ENCODE results near the gene IFI27. TPM values are rescaled to one million over a fixed set of nuclear protein-coding genes. Genes with fewer than 3 reads are reported as not detected.

IFI27 gene
- total and polyA plus RNA-seq, 2 of the 8 experiments (the other 6 are each of a cell fraction or from before 2014, with no cell fraction given), result 0.76 to 2.2 TPM

- H3K4me2 ChIP-seq (ENCODE audit: insufficient read depth in 1 of 2, low read depth in 2 of 2, low read length in 2 of 2), result peak overlapping the region in 1 of 2 experiments; percentile 19; a peak in 1 of 4 replicates
- H3K23ac ChIP-seq (ENCODE audit: insufficient read length), result no peak overlapping the region
- H4K20me1 ChIP-seq (replicated peaks in 1 of 2; ENCODE audit: control insufficient read depth in 1 of 2, insufficient read depth in 2 of 2, low read length in 2 of 2), result no peaks in the 10 kb centered on the region
- no peaks in the 10 kb centered on the region for H3K9me3 ChIP-seq (ENCODE audit: insufficient read depth in 2 of 2, low read depth in 1 of 2, low read length in 1 of 2)
- DNase-seq (ENCODE audit: low read depth in 1 of 2, low spot score in 2 of 2), result peak in 1 of 2 experiments; percentile 62
- H2BK20ac ChIP-seq (ENCODE audit: low read length), result peak overlapping the region; percentile 55; the same call in 1 of the 2 replicates
- peak overlapping the region; percentile 10; the same call in 1 of the 2 replicates for H3K18ac ChIP-seq (ENCODE audit: extremely low read depth, low read length)
- H4K5ac ChIP-seq (ENCODE audit: insufficient read length, low read depth, low read length), result peak overlapping the region; percentile 56
- 0 out of 2 replicates have a peak overlapping the region, but pooled peaks have one; percentile 94 for H2BK12ac ChIP-seq (ENCODE audit: low read depth, low read length)
- no peak overlapping the region for H3K14ac ChIP-seq (ENCODE audit: insufficient read length)
- no peak overlapping the region for H2BK120ac ChIP-seq (replicated peaks; ENCODE audit: low read depth, low read length)
- H2BK5ac ChIP-seq (ENCODE audit: low read depth, low read length), result peak overlapping the region; percentile 93
- H4K8ac ChIP-seq (ENCODE audit: extremely low read depth, insufficient read depth, low read length), result no peak overlapping the region
- ChIA-PET CTCF (ENCODE audit: partially characterized antibody) (interaction anchor here (1.0 to 9.2 kb wide), 4 partner anchors 8 to 89 kb away, joined by 3 to 148 read pairs (median 12); no protein-coding TSS in a partner anchor), POLR2A (ENCODE audit: partially characterized antibody) (interaction anchor here (1.2 kb wide), 2 partner anchors 16 to 30 kb away, joined by 3 to 4 read pairs; partner anchors contain the start of gene IFI27L2)
- H3K36me3 ChIP-seq (ENCODE audit: control insufficient read depth in 2 of 4, insufficient read depth in 4 of 4, low read length in 3 of 4), result no peaks in the 10 kb centered on the region
- no peak overlapping the region for H3K4me3 ChIP-seq (ENCODE audit: extremely low read depth in 1 of 4, insufficient read depth in 2 of 4, low read depth in 3 of 4, low read length in 4 of 4)
- peak overlapping the region; percentile 98 for H2AFZ ChIP-seq (ENCODE audit: low read length)
- H3K27me3 ChIP-seq (replicated peaks in 1 of 4; ENCODE audit: control insufficient read depth in 3 of 4, extremely low read depth in 1 of 4, insufficient read depth in 3 of 4, low read length in 3 of 4), result no peaks in the 10 kb centered on the region
- FAIRE-seq, result no peak
- no peaks in the 10 kb centered on the region for H3K23me2 ChIP-seq (ENCODE audit: low read depth, low read length)
- peak overlapping the region in 1 of 4 experiments; percentile 1; a peak in 1 of 7 replicates for H3K9ac ChIP-seq (replicated peaks in 1 of 4; ENCODE audit: extremely low read depth in 1 of 4, low read depth in 3 of 4, low read length in 3 of 4)
- H3K4me1 ChIP-seq (replicated peaks in 1 of 4; ENCODE audit: control insufficient read depth in 3 of 4, insufficient read depth in 4 of 4, low read length in 3 of 4), result peaks cover 1 to 8% (median 5%) of the 10 kb centered on the region in 4 experiments; a peak in 4 of 7 replicates
- no peaks in the 10 kb centered on the region for H3K79me1 ChIP-seq (ENCODE audit: low read depth, low read length)
- WGBS, 2 experiments (ENCODE audit: extremely low coverage in 1 of 2, insufficient coverage in 1 of 2, insufficient read length in 1 of 2, insufficient replicate concordance in 2 of 2, low coverage in 1 of 2, low lambda C conversion rate in 2 of 2, missing lambda C conversion rate in 1 of 2), result 73% methylated on average over 1 of the region's 1 CpG; no CpG with 5 or more reads in 1 of the 2 experiments
- H3K27ac ChIP-seq (ENCODE audit: low read depth, low read length), result peak overlapping the region; percentile 32; the same call in 1 of the 2 replicates
- H2AK5ac ChIP-seq (ENCODE audit: low read depth, low read length), result no peak overlapping the region
- no peak overlapping the region for H4K91ac ChIP-seq (replicated peaks; ENCODE audit: insufficient read length, low read length)
- H3K4ac ChIP-seq (replicated peaks; ENCODE audit: insufficient read length, low read depth, low read length), result no peak overlapping the region
- H3K79me2 ChIP-seq (ENCODE audit: control insufficient read depth in 1 of 2, insufficient read depth in 2 of 2, low read length in 2 of 2), result no peaks in the 10 kb centered on the region
- 0 out of 2 replicates have a peak overlapping the region, but pooled peaks have one; percentile 81 for H2BK15ac ChIP-seq (ENCODE audit: low read length)
- no peak overlapping the region for H3K56ac ChIP-seq (replicated peaks; ENCODE audit: insufficient read length, low read depth, low read length)
- TF ChIP-seq PHF8 (conservative IDR thresholded peaks at IDR 0.05; ENCODE audit: low read depth, low read length) (no peak), ZNF274 (IDR thresholded peaks at IDR 0.05; ENCODE audit: borderline replicate concordance, extremely low read depth, low read length) (no peak), SIX5 (IDR thresholded peaks at IDR 0.05; ENCODE audit: low read depth, low read length) (no peak), KDM5A (IDR thresholded peaks at IDR 0.05; ENCODE audit: low read length) (no peak), POLR2AphosphoS5 (IDR thresholded peaks at IDR 0.05; ENCODE audit: low read depth, low read length) (peak; percentile 30; the same call in 1 of the 2 replicates), CBX5 (IDR thresholded peaks at IDR 0.05; ENCODE audit: low read depth, low read length) (no peak), JUND (IDR thresholded peaks at IDR 0.05; ENCODE audit: low read length) (no peak), SP2 (IDR thresholded peaks at IDR 0.05; ENCODE audit: low read length) (no peak), ATF3 (IDR thresholded peaks at IDR 0.05; ENCODE audit: insufficient read depth, low read depth, low read length) (peak; percentile 51; the same call in 1 of the 2 replicates), POU5F1 (IDR thresholded peaks at IDR 0.05; ENCODE audit: low read depth, low read length) (no peak), EGR1 (IDR thresholded peaks at IDR 0.05; ENCODE audit: borderline replicate concordance, low read depth, low read length) (no peak)
- TF ChIP-seq, protein P1, sequence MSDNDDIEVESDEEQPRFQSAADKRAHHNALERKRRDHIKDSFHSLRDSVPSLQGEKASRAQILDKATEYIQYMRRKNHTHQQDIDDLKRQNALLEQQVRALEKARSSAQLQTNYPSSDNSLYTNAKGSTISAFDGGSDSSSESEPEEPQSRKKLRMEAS (IDR thresholded peaks at IDR 0.05), result peak; percentile 79
Observed at GRCh38 chr14:94144765-94145164, 34.2 kb downstream of the IFI27 start.
